ENCODE measurements around the gene SCP2.

The SCP2 gene

GRCh38 chr1:52927212-52928014 is at the start of gene SCP2:
TSS of gene SCP2 (plus strand) at chr1:52927276. CDS start at chr1:52927397, 121 bp downstream.
- peak; percentile 77 to 81 for DNase-seq

DNA sequence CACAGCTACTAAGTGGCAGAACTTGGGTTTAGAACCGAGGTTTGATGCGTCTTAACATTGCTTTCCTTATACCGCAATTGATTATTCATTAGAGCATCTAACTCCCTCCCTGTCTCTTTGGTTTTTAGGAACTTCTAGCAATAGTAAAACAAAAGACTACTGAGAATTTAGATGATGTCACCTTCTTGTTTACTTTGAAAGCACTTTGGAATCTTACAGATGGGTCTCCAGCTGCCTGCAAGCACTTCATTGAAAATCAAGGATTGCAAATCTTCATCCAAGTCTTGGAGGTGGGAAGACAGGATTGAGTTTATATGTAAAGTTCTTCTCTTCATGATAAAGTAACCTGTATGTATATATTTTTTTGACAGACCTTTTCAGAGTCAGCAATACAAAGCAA is 49.5 kb upstream of the SCP2 start:
- DNase-seq = no peak

- no peak for DNase-seq
Observed at GRCh38 chr1:52880206-52880605, 46.9 kb upstream of the SCP2 start.

- no peak for DNase-seq
Observed at GRCh38 chr1:52887483-52887882, 39.6 kb upstream of the SCP2 start.

GRCh38 chr1:52892424-52893215 is 34.5 kb upstream of the SCP2 start:
- no peak for DNase-seq

DNA sequence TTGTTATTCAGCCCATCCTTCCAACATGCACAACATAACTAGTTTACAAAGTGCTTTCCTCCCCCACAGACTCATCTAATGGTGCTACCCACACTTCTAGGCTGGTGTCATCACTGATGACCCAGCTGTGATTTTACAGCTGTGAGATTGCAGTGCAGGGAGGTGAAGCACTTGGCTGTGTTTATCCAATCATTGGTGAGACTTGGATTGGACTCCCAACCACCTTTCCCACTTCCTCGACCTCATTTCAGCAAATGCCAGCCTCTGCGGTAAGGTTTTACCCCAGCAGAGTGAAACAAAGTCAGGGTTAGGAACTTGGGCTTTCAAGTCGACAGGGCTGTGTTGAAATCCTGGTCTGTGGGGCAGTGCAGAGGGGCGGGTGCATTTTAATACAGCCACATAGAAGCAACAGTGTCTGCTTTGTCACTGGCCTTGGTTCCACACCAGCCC is 27.6 kb upstream of the SCP2 start:
- no peak for DNase-seq

DNA sequence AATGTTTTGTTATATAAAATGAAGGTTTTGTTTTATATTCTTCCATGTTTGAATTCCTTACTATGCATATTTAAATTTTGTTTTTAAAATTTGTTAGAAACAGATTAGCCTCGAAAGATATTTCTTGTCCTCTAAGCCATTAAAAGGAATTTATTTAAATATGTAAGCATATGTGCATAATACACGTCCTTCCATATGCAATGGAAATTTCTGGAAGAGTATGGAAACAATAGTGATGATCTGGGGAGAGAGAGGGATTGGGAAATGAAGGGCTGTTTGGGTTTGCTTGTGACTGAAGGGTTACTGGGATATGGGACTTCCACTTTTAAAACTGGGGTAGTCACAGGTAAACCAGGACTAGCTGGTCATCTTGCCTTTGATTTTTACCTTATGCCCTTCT is 26.7 kb upstream of the SCP2 start:
- no peak for DNase-seq

DNA sequence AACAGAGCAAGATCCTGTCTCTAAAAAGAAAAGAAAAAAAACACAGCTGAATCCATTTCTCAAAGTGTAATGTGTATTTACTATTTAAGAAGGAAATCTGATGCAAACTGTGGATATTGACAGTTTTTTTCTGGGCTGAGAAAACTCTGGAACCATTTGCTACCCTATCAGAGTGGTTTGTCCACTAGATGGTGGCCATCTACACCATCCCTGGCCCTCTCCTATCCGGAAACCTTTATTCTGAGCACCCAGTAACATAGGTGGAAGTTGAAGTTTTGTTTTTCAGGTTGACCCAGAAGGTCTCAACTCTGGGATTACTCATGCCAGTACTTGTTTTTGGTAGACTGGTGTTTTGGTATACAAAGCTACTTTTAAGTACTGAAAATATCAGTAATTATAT is 25.7 kb upstream of the SCP2 start:
- DNase-seq = no peak

GRCh38 chr1:52904208-52904926 is 22.7 kb upstream of the SCP2 start:
- no peak for DNase-seq

GRCh38 chr1:52904927-52905698 is 22.0 kb upstream of the SCP2 start:
- DNase-seq = peak; percentile 33 to 45

GRCh38 chr1:52906135-52906603 is 20.9 kb upstream of the SCP2 start:
- no peak for DNase-seq

DNA sequence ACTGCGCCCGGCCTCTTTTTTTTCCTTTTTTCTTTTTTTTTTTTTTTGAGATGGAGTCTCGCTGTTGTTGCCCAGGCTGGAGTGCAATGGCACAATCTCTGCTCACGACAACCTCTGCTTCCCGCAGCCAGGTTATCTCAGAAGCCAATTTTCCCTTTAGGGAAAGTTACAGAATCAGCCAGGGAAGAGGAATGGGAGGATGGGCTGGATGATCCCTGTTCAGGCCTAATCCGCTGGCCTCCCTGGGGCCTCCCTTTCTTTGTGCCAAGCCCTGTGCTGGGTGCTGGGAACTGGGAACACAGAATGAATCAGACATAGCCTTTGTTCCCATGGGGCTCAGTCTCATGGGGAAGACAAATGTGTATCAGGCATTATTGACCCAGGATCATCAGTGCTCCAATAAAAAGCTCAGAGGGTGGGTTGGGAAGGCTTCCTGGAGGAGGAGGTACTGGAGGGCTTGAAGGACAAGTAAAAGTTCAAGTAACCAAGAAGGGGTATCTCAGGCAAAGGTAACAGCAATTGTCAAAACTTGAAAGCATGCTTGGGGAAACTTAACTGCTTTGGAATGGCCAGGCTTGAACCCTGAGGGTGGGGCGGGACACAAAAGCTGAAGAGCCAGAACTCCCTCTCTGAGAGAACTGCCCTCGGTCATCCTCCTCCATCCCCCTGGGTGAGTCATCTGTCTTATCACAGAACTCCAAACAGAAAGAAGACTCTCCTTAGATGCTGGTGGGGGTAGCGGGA is 19.8 kb upstream of the SCP2 start:
- DNase-seq = no peak

DNA sequence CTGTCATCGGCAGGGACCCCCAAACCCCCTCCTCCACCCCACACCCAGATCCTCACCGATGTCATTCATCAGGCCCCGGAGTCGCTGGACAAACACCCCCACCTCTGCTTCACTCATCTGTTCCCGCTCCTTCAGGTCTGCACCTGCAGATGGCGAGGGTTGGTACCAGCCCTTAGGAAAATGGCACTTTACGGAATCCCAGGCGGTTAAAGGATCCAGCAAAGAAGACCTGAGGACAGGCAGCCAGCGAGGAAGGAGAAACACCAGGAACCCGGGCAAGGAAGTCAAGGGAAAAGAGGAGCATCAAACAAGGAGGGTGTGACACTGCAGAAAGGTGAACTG is 19.3 kb upstream of the SCP2 start:
- DNase-seq = no peak

GRCh38 chr1:52911541-52911940 is 15.5 kb upstream of the SCP2 start:
- DNase-seq = no peak

GRCh38 chr1:52913014-52913413 is 14.1 kb upstream of the SCP2 start:
- DNase-seq = no peak

DNA sequence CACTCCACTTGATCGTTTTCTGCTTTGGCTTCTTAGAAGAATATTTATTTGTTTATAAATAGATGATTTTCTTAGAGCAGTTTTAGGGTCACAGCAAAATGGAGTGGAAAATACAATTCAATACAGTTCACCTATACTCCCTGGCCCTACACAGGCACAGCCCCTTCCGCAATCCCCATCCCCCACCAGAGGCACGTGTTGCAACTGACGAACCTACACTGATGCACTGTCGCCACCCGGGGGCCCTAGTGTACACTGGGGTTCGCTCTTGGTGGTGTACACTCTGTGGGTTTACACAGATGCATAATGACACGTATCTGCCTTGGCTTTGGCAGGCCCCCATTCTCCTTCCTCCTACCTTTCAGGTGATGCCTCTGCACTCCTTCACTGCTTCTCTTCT is 13.5 kb upstream of the SCP2 start:
- peak in 1 of 2 experiments; percentile 16 for DNase-seq

DNA sequence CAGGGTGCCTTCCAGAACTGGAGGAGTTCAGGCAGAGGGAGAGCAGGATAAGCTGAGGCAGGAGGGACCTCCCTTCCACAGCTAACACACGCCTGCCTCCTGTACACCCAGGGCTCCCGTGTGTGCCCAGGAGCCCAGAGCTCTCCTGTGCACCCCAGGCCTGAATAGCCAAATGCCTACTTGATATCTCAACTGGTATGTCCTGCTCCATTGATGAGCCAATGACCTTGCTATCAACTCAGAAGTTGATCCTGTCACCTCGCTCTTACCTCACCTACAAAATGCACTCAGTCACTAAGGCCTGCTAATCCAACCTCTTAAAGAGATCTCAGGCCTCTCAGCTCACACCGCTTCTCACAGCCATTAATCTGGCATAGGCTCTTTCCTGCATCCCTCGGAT is 12.6 kb upstream of the SCP2 start:
- no peak for DNase-seq

DNA sequence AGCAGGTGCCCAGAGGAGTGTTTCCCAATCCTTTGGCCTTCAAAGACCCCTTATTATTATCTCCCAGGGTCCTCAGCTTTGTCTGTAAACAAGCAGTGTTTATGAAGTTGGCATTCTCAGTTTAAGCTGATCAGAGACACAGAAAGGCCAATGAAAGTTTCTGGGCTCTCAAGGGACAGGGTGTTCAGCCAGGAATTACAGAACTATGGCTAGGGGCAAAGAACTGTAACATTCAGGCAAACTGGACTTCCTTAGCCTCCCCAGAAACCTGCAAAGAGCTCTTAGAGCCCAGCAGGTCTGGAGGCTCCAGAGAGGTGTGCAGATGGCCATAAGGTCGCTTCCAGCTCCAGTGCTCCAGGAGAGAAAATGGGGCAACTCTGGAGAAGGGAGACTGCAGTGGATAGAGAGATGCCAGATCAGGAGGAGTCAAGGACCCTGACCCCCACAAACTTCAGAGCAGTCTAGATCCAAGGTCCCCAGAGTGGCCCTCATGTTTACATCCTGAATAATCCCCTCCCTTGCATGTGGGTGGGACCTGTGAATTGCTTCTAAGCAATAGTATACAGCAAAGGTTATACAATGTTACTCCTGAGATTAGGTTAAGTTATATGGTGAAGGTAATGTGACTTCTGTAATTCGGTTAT is 11.7 kb upstream of the SCP2 start:
- DNase-seq = no peak

DNA sequence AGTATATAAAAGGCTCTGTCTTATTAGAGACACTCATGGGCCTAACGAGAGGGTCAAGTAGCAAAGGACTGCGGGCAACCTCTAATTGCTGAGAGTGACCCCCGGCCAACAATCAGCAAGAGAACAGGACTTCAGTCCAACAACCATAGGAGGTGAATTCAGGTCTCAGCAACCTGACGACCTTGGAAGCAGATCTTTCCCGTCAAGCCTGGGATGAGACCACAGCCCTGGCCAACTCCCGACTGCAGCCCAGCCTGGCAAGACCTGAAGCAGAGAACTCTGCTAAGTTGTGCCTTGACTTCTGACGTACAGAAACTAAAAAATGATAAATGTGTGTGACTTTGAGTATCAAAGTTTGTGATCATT is 11.2 kb upstream of the SCP2 start:
- DNase-seq = no peak

- no peak for DNase-seq
Observed at GRCh38 chr1:52916241-52916975, 10.7 kb upstream of the SCP2 start.

- no peak for DNase-seq
Observed at GRCh38 chr1:52917156-52917555, 9.9 kb upstream of the SCP2 start.
